Ovary (tissue), 9 donors: ENCODE results near the gene BIN1. TPM values are rescaled to one million over a fixed set of nuclear protein-coding genes. Genes with fewer than 3 reads are reported as not detected.
A peak's percentile ranks its signal among the peaks of the same experiment; 100 is the strongest.

Source experiments
- DNase-seq, 5 donors: peaks; one replicate each; pipeline ENCODE4 v3.0.0-alpha.2; 2019 to 2020
- H3K27ac ChIP-seq, 2 donors: fragments of 200-600 bp; one replicate each; pipeline versions ENCODE4 v1.5.1 to v1.8.0; 2019 to 2022
- H3K27me3 ChIP-seq: fragments of 200-600 bp; one replicate; pipeline ENCODE4 v1.8.0; 2022
- H3K36me3 ChIP-seq: fragments of 200-600 bp; sonication (generic); one replicate; pipeline ENCODE4 v1.5.1; 2019
- H3K4me1 ChIP-seq: one replicate; pipeline ENCODE4 v1.8.1; 2013; ENCODE audit warnings: mild to moderate bottlenecking, moderate library complexity; ENCODE audit not compliant: insufficient read depth
- H3K4me3 ChIP-seq: fragments of 200-600 bp; sonication (generic); one replicate; pipeline ENCODE4 v1.5.1; 2017
- H3K9me3 ChIP-seq, 2 donors: fragments of 200-600 bp in 1 of 2; sonication (generic) in 1 of 2; one replicate each; pipeline versions ENCODE4 v1.5.1 to v1.8.1; 2013 to 2019; ENCODE audit warnings: mild to moderate bottlenecking in 1 of 2, moderate library complexity in 1 of 2
- EP300 ChIP-seq: sonication (generic); formaldehyde crosslinking; IDR thresholded peaks from one replicate; pipeline ENCODE4 v1.6.1; 2017; ENCODE audit warnings: antibody characterized with exemption
- POLR2A ChIP-seq: fragments of 450-650 bp; IDR thresholded peaks from one replicate; pipeline ENCODE4 v1.6.1; 2017; ENCODE audit warnings: antibody characterized with exemption, mild to moderate bottlenecking, moderate library complexity
- WGBS, 3 donors: extraction: QIAGEN DNeasy Blood & Tissue Kit in 1 of 3; methylation state at CpG; one replicate each; pipeline versions ENCODE4 v1.1.5 to v1.1.7; 2013 to 2017; 5-methylcytosine and 5-hydroxymethylcytosine counted together
- intact Hi-C, 4 donors: fragments of 100-400 bp; cut with DNase I; formaldehyde crosslinking; loops; one replicate each; pipeline versions ENCODE4 v1.11.0 to v1.15.1; 2022 to 2023
- polyA plus RNA-seq, 2 donors: library from polyadenylated mRNA; stranded (reverse); fragments of 200-250 nt in 1 of 2; fragments of 350-450 nt in 1 of 2; fragmentation: Illumina TruSeq in 1 of 2; extraction: RNeasy Lipid Tissue Mini Kit (QIAGEN cat#74804) in 1 of 2; gene quantifications; one replicate each; pipeline ENCODE4 v1.2.3, GENCODE V29; 2013 to 2014
- total RNA-seq, 7 donors: library from RNA; depleted of rRNA in 2 of 7; stranded (reverse); fragments of >200 nt in 2 of 7; fragmentation: NEBNext Ultra II Directional in 3 of 7; extraction: Animal tissue kit (Norgen Biotek cat#: 25700) in 3 of 7; gene quantifications; one replicate each; pipeline versions ENCODE4 v1.1.0 to v1.2.4, GENCODE V29; 2016 to 2023
- TF ChIP-seq, protein P1 (sequence below), 3 donors: fragments of 450-650 bp in 2 of 3; fragments of 200-600 bp in 1 of 3; IDR thresholded peaks; one replicate each; pipeline versions ENCODE4 v1.5.1 to v1.8.0; 2016 to 2022; ENCODE audit warnings: antibody characterized with exemption in 3 of 3, mild to moderate bottlenecking in 1 of 3
- donor health status: DM: no; HTN: no; CAD: no; lungs with moderate emphysema.
- donor health status: DM: no; HTN: no; CAD: no.
- donor health status: Bipolar disorder and iron deficiency.
- donor health status: DM: yes; HTN: yes; CAD: no.
- donor health status: DM: no; HTN: no; CAD: no.
- donor health status: DM: yes; HTN: yes; CAD: no.

BIN1 gene
- total and polyA plus RNA-seq, 9 donors = 16.7 to 77.3 (median 54.0) TPM

DNA sequence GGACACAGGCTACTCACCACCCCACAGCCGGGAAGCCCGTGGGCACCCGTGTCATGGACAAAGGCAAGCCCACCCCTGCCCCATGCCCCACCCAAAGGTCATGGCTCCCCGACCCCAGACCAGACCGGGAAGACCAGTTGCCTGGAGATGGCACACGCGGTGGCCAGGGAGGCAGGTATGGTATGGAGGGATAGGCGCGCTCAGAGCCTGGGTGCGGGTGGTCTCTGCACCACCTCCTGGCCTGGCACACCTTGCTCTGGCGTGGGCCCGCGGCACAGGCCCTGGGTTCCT is 51.2 kb downstream of the BIN1 start:
- Histone ChIP-seq H3K9me3 (no peaks in the 10 kb centered on the region), H3K36me3 (no peaks in the 10 kb centered on the region), H3K27me3 (no peaks in the 10 kb centered on the region), H3K4me1 (no peaks in the 10 kb centered on the region), H3K27ac (no peak overlapping the region), H3K4me3 (no peak overlapping the region)
- DNase-seq = peak in 1 of 5 donors; percentile 21
- TF ChIP-seq EP300 (no peak), POLR2A (no peak)
- TF ChIP-seq, protein P1, sequence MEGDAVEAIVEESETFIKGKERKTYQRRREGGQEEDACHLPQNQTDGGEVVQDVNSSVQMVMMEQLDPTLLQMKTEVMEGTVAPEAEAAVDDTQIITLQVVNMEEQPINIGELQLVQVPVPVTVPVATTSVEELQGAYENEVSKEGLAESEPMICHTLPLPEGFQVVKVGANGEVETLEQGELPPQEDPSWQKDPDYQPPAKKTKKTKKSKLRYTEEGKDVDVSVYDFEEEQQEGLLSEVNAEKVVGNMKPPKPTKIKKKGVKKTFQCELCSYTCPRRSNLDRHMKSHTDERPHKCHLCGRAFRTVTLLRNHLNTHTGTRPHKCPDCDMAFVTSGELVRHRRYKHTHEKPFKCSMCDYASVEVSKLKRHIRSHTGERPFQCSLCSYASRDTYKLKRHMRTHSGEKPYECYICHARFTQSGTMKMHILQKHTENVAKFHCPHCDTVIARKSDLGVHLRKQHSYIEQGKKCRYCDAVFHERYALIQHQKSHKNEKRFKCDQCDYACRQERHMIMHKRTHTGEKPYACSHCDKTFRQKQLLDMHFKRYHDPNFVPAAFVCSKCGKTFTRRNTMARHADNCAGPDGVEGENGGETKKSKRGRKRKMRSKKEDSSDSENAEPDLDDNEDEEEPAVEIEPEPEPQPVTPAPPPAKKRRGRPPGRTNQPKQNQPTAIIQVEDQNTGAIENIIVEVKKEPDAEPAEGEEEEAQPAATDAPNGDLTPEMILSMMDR (IDR thresholded peaks at IDR 0.05) = no peak
- WGBS, 3 donors = 91 to 94% (median 93%) methylated on average over 13 of the region's 13 CpGs
- intact Hi-C loops = no loop called here

DNA sequence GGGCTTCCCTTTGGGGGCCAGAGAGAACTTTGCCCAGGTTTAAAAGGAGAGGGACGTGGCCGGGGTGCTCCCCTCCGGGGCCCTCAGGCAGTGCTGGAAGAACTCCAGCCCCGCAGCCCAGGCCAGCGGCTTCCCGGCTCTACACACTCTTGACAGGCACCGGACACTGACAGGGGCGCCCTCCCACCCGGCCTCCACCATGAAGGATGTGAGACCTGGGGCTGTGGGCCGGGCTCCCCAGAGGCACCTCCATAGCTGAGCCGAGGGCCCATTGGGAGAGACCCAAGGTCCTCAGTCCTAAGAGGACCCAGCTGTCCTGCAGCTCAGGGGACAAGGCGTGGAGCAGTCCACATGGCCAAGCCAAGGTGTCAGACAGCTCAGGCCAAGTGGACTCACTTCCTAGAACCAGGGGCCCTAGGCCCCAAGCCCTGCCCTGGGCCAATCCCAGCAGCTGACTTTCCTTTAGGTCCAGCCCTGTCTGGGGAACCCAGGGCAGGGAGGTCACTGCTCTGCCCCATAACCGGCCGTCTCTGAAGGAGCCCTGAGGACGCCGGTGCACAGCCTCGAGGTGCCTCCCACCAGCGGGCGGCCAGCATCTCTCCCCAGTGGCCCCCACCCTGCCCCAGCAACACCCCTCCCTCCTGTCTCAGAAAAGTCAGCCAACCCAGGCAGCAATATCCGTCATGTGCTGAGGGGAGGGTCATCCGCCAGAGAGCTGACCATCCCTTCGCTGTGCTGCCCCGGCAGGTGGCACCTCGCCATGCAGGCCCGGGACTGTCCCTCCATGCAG is 51.8 kb downstream of the BIN1 start:
- Histone ChIP-seq H3K4me3 (no peak overlapping the region), H3K9me3 (no peaks in the 10 kb centered on the region), H3K36me3 (no peaks in the 10 kb centered on the region), H3K27me3 (no peaks in the 10 kb centered on the region), H3K27ac (no peak overlapping the region), H3K4me1 (no peaks in the 10 kb centered on the region)
- TF ChIP-seq, protein P1 (IDR thresholded peaks at IDR 0.05) = no peak
- no peak for TF ChIP-seq POLR2A
- TF ChIP-seq EP300 = no peak
- peak in 2 of 5 donors; percentile 17 to 33 for DNase-seq
- intact Hi-C loops = no loop called here
- 89 to 95% (median 91%) methylated on average over 21 to 25 of the region's 25 CpGs for WGBS, 3 donors

DNA sequence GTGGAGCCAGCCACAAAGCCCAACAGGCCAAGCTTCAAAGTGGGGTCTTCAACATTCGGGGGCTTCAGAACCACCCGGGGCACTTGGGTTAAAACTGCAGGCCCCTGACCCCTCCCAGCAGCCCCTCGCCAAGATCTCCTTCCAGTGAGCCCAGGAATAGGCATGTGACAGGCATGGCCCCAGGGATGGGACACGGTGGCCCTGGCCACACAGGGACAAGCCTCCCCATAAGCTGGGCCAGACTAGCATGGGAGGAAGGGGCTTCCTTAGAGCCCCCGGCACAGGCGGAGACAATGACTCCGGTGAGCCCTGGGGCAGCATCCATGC is 52.4 kb downstream of the BIN1 start:
- intact Hi-C loops = no loop called here
- H3K9me3 ChIP-seq = no peaks in the 10 kb centered on the region
- TF ChIP-seq EP300 (no peak), POLR2A (no peak)
- TF ChIP-seq, protein P1 (IDR thresholded peaks at IDR 0.05) = no peak
- WGBS, 3 donors = 86 to 92% (median 91%) methylated on average over 4 to 7 of the region's 7 CpGs
- H3K27me3 ChIP-seq = no peaks in the 10 kb centered on the region
- DNase-seq = peak in 2 of 5 donors; percentile 9 to 13
- no peaks in the 10 kb centered on the region for H3K36me3 ChIP-seq
- no peaks in the 10 kb centered on the region for H3K4me1 ChIP-seq
- H3K4me3 ChIP-seq = no peak overlapping the region
- no peak overlapping the region for H3K27ac ChIP-seq

DNA sequence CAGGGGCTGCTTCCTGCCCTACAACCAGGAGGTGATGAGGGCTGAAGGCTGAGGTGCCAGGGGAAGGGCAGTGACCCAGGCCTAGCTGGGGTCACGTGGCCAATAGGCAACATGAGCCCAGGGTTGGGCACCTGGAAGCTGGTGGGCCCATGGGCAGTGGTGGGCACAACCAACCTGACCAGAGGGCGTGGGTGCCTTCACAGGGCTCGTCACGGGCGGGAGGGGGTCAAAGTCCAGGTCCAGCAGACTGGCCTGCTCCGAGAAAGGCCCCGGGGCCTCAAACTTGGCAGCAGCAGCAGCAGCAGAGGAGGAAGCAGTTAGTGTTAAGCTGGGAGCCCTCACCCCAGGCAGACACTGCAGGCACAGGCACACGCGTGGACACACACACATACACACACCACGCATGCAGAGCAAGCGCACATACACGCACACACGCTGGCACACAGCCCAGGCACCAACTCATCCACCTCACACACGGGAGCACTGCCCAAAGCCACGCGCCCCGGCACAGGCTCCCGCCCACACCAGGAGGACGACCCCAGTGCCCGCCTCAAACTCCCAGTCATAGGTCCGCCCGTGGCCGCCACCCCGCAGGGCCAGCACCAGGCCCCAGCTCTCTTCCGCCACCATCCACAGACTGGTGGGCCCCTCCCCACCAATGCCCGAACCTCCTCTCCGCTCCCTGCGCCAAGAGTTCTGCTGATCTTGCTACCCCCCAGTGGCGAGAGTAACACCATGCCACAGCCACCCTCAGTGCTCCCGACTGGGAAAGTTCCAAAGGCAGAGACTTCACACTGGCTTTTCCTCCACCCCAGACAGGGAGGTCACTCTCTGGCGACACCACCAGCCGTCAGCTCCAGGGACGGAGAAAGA is 53.0 kb downstream of the BIN1 start:
- 85 to 87% (median 87%) methylated on average over 33 of the region's 33 CpGs for WGBS, 3 donors
- H3K9me3 ChIP-seq = no peaks in the 10 kb centered on the region
- DNase-seq = peak in 4 of 5 donors; percentile 7 to 44 (median 22)

More for the DNA sequence above, 53.0 kb downstream of the BIN1 start:
- Histone ChIP-seq H3K4me1 (no peaks in the 10 kb centered on the region), H3K27me3 (no peaks in the 10 kb centered on the region), H3K27ac (no peak overlapping the region), H3K36me3 (no peaks in the 10 kb centered on the region), H3K4me3 (no peak overlapping the region)
- intact Hi-C loops = no loop called here
- TF ChIP-seq EP300 = no peak
- TF ChIP-seq, protein P1 (IDR thresholded peaks at IDR 0.05) = no peak
- TF ChIP-seq POLR2A = no peak
